T-cell (primary cell): ENCODE measurements around the gene WSCD1. TPM values are rescaled to one million over a fixed set of nuclear protein-coding genes. Genes with fewer than 3 reads are reported as not detected.

Experiments used
- ATAC-seq, 4 experiments: fragments of 200-7000 bp in 3 of 4; fragments of 150-1000 bp in 1 of 4; cut with Tn5 transposase; replicated peaks in 1 of 4; 1 replicate in 3 of 4; 2 replicates in 1 of 4; pipeline ENCODE4 v1.10.0; 2021; ENCODE audit warnings: moderate library complexity in 3 of 4, mild to moderate bottlenecking in 2 of 4, moderate number of reproducible peaks in 1 of 4
- CTCF ChIA-PET, 2 donors: fragments of 300-600 bp; sonication (Branson Sonifier 250); formaldehyde crosslinking; loops; one replicate each; lab custom pipeline; 2022; ENCODE audit warnings: antibody characterized with exemption in 2 of 2; lab: Charles Lee
- POLR2A ChIA-PET, 2 donors: fragments of 300-600 bp; sonication (Branson Sonifier 250); formaldehyde crosslinking; loops; one replicate each; lab custom pipeline; 2022; ENCODE audit warnings: antibody characterized with exemption in 2 of 2; lab: Charles Lee
- DNase-seq, 35 experiments: peaks; one replicate each; pipeline versions ENCODE4 v3.0.0 to v3.0.0-alpha.2; 2013 to 2023
- H3K27ac ChIP-seq: one replicate; pipeline ENCODE4 v1.5.1; 2013; ENCODE audit warnings: low read length
- H3K27me3 ChIP-seq, 2 experiments: replicated peaks in 1 of 2; 1 replicate in 1 of 2; 2 replicates in 1 of 2; pipeline versions ENCODE4 v1.6.1 to v1.7.0; 2013; ENCODE audit warnings: low read length in 1 of 2, mixed read lengths in 1 of 2; ENCODE audit not compliant: control insufficient read depth in 2 of 2, insufficient read depth in 2 of 2; ENCODE audit errors: extremely low read depth in 1 of 2
- H3K36me3 ChIP-seq, 2 donors: 1 replicate in 1 of 2; 2 replicates in 1 of 2; pipeline versions ENCODE4 v1.6.1 to v1.7.0; 2013; ENCODE audit warnings: low read length in 1 of 2; ENCODE audit not compliant: control insufficient read depth in 2 of 2, insufficient read depth in 1 of 2; ENCODE audit errors: extremely low read depth in 1 of 2
- H3K4me1 ChIP-seq, 2 experiments: 1 replicate in 1 of 2; 2 replicates in 1 of 2; pipeline versions ENCODE4 v1.6.1 to v1.7.0; 2013; ENCODE audit warnings: low read length in 2 of 2, mixed read lengths in 1 of 2; ENCODE audit not compliant: insufficient read depth in 2 of 2, control insufficient read depth in 1 of 2; ENCODE audit errors: extremely low read depth in 1 of 2
- H3K4me3 ChIP-seq, 2 donors: 1 replicate in 1 of 2; 2 replicates in 1 of 2; pipeline versions ENCODE4 v1.5.1 to v1.7.0; 2013; ENCODE audit warnings: mild to moderate bottlenecking in 2 of 2, low read length in 1 of 2, moderate library complexity in 1 of 2; ENCODE audit not compliant: control insufficient read depth in 1 of 2; ENCODE audit errors: extremely low read depth in 1 of 2
- H3K9me3 ChIP-seq: 2 replicates; pipeline ENCODE4 v1.7.0; 2013
- H3K27ac Mint-ChIP-seq, 2 donors: one replicate each; pipeline ENCODE4 v1.8.0; 2020 to 2021; ENCODE audit warnings: mild to moderate bottlenecking in 2 of 2, mixed read lengths in 2 of 2
- H3K27me3 Mint-ChIP-seq, 2 donors: one replicate each; pipeline ENCODE4 v1.8.0; 2021 to 2022; ENCODE audit warnings: mixed read lengths in 2 of 2
- H3K36me3 Mint-ChIP-seq: one replicate; pipeline ENCODE4 v1.8.0; 2021; ENCODE audit warnings: mixed read lengths
- H3K4me1 Mint-ChIP-seq, 3 donors: one replicate each; pipeline ENCODE4 v1.8.0; 2020 to 2022; ENCODE audit warnings: mixed read lengths in 3 of 3, mild to moderate bottlenecking in 1 of 3
- H3K4me3 Mint-ChIP-seq, 3 donors: one replicate each; pipeline ENCODE4 v1.8.0; 2020 to 2022; ENCODE audit warnings: mild to moderate bottlenecking in 3 of 3, mixed read lengths in 3 of 3, moderate library complexity in 3 of 3
- H3K9me3 Mint-ChIP-seq, 3 donors: one replicate each; pipeline ENCODE4 v1.8.0; 2020 to 2022; ENCODE audit warnings: mixed read lengths in 3 of 3
- WGBS: methylation state at CpG from one replicate; pipeline ENCODE4 v1.1.5; 2013; ENCODE audit warnings: missing lambda C conversion rate; ENCODE audit not compliant: insufficient coverage; 5-methylcytosine and 5-hydroxymethylcytosine counted together
- total RNA-seq, 35 experiments: library from RNA in 6 of 35; stranded (reverse) in 6 of 35; fragments of 120-200 nt in 1 of 35; gene quantifications; one replicate each; pipeline versions ENCODE4 v1.2.1 to v1.2.4 and lab custom pipeline; 2013 to 2026

WSCD1 gene
- total RNA-seq, 5 donors from 2014 or later (not counting 1 experiment from before 2014, with no cell fraction given) = 0.09 to 0.58 (median 0.27) TPM; not detected in 1

DNA sequence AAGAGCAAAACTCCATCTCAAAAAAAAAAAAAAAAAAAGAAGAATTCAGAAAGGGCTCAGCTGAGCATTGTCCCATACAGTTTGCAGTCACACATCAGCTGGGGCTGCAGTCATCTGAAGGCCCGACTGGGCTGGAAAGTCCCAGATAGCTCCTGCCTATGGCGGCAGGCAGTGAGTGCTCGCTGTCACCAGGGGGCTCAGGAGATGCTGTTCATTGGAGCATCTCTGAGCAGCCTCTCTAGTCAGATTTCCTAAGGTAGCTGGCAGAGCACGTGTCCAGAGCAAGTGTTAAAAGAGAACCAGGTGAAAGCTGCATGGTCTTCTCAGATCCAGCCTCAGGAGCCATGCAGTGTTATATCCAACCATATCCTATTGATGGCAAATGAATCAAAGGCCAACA lies 75.8 kb downstream of the WSCD1 start:
- no peak overlapping the region for H3K4me3 ChIP-seq
- H3K4me1 Mint-ChIP-seq = no peaks in the 10 kb centered on the region
- peaks cover 0 to 11% (median 0%) of the 10 kb centered on the region in 3 donors for H3K9me3 Mint-ChIP-seq
- no peak overlapping the region for H3K27ac Mint-ChIP-seq
- no peaks in the 10 kb centered on the region for H3K36me3 ChIP-seq
- ChIA-PET CTCF (no interaction called here), POLR2A (no interaction called here)
- WGBS = 86% methylated on average over 3 of the region's 4 CpGs
- H3K4me3 Mint-ChIP-seq = no peak overlapping the region
- no peaks in the 10 kb centered on the region for H3K9me3 ChIP-seq
- H3K4me1 ChIP-seq = no peaks in the 10 kb centered on the region
- no peak for DNase-seq
- no peak for ATAC-seq
- no peak overlapping the region for H3K27ac ChIP-seq
- peaks cover 0 to 12% of the 10 kb centered on the region in 2 experiments for H3K27me3 ChIP-seq
- H3K36me3 Mint-ChIP-seq = no peaks in the 10 kb centered on the region
- peaks cover 24% of the 10 kb centered on the region in 2 donors for H3K27me3 Mint-ChIP-seq

DNA sequence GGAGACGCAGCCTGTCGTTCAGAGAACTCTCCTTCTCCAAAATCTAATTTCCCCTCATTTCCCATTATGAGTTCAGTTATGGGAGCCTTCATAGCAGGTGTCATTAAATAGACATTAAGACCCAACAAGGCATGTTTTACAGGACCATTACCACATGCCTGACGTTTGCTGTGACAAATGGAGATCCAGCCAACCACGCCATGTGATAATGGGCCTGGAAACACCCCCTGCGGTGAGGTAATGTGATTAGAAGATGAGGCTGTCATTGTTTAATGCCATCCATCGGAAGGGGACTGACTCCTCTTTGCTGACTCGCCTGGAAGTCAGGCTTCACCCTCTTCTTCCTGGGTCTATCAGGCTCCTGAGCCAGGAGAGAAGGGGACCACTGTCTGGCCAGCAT lies 76.9 kb downstream of the WSCD1 start:
- 66% methylated on average over 4 of the region's 7 CpGs for WGBS
- ATAC-seq (no peak), DNase-seq (no peak)
- Histone ChIP-seq H3K4me1 (no peaks in the 10 kb centered on the region), H3K9me3 (no peaks in the 10 kb centered on the region), H3K27me3 (peaks cover 0 to 19% of the 10 kb centered on the region in 2 experiments), H3K27ac (no peak overlapping the region), H3K36me3 (no peaks in the 10 kb centered on the region), H3K4me3 (no peak overlapping the region)
- H3K4me3 Mint-ChIP-seq = no peak overlapping the region
- H3K36me3 Mint-ChIP-seq = no peaks in the 10 kb centered on the region
- peaks cover 24 to 25% of the 10 kb centered on the region in 2 donors for H3K27me3 Mint-ChIP-seq
- peaks cover 0 to 11% (median 0%) of the 10 kb centered on the region in 3 donors for H3K9me3 Mint-ChIP-seq
- ChIA-PET CTCF (no interaction called here), POLR2A (no interaction called here)
- no peaks in the 10 kb centered on the region for H3K4me1 Mint-ChIP-seq
- no peak overlapping the region for H3K27ac Mint-ChIP-seq

GRCh38 chr17:6153375-6153774 lies 83.2 kb downstream of the WSCD1 start:
- H3K4me3 Mint-ChIP-seq = no peak overlapping the region
- H3K27ac Mint-ChIP-seq = no peak overlapping the region
- CTCF ChIA-PET = no interaction called here
- POLR2A ChIA-PET = no interaction called here
- Histone ChIP-seq H3K4me1 (no peaks in the 10 kb centered on the region), H3K9me3 (no peaks in the 10 kb centered on the region), H3K27me3 (peaks cover 0 to 25% of the 10 kb centered on the region in 2 experiments), H3K4me3 (no peak overlapping the region), H3K27ac (no peak overlapping the region), H3K36me3 (no peaks in the 10 kb centered on the region)
- ATAC-seq = no peak
- DNase-seq = no peak
- no peaks in the 10 kb centered on the region for H3K36me3 Mint-ChIP-seq
- H3K9me3 Mint-ChIP-seq = peaks cover 0 to 11% (median 0%) of the 10 kb centered on the region in 3 donors
- WGBS = 77% methylated on average over 6 of the region's 6 CpGs
- H3K27me3 Mint-ChIP-seq = peaks cover 28 to 31% of the 10 kb centered on the region in 2 donors
- H3K4me1 Mint-ChIP-seq = no peaks in the 10 kb centered on the region

DNA sequence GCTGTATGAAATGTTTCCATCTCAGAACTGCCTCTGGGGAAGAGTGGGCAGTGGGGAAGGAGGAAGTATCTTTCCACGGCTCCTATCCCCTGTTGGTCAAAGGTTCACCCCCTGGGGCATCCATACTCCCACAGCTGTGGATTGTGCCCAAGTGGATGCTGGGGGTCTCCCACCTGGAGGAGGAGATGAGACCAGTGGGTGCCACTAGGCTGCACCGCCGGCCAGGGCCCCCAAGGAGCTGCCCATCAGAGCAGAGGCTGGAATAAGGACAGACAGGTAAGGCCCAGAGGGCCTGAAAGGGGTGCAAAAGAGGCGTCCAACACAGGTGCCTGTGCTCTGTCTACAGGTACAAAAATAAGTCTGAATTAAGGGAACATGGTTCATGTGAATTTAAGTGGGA lies 87.5 kb downstream of the WSCD1 start:
- H3K36me3 Mint-ChIP-seq = no peaks in the 10 kb centered on the region
- peaks cover 14 to 24% of the 10 kb centered on the region in 2 donors for H3K27me3 Mint-ChIP-seq
- 87% methylated on average over 3 of the region's 4 CpGs for WGBS
- Histone ChIP-seq H3K27ac (no peak overlapping the region), H3K36me3 (no peaks in the 10 kb centered on the region), H3K9me3 (no peaks in the 10 kb centered on the region), H3K4me1 (no peaks in the 10 kb centered on the region), H3K4me3 (no peak overlapping the region), H3K27me3 (peaks cover 0 to 28% of the 10 kb centered on the region in 2 experiments)
- ChIA-PET CTCF (no interaction called here), POLR2A (no interaction called here)
- H3K4me1 Mint-ChIP-seq = no peaks in the 10 kb centered on the region
- ATAC-seq = no peak
- no peak for DNase-seq
- H3K4me3 Mint-ChIP-seq = no peak overlapping the region
- H3K9me3 Mint-ChIP-seq = peaks cover 0 to 5% (median 0%) of the 10 kb centered on the region in 3 donors
- no peak overlapping the region for H3K27ac Mint-ChIP-seq

GRCh38 chr17:6159541-6160231 lies 89.5 kb downstream of the WSCD1 start:
- Mint-ChIP-seq H3K27ac (no peak overlapping the region), H3K27me3 (peaks cover 14 to 29% of the 10 kb centered on the region in 2 donors), H3K4me3 (no peak overlapping the region), H3K36me3 (no peaks in the 10 kb centered on the region), H3K4me1 (no peaks in the 10 kb centered on the region), H3K9me3 (peaks cover 0 to 5% (median 0%) of the 10 kb centered on the region in 3 donors)
- ChIA-PET POLR2A (no interaction called here), CTCF (no interaction called here)
- peaks cover 0 to 33% of the 10 kb centered on the region in 2 experiments for H3K27me3 ChIP-seq
- 74% methylated on average over 14 of the region's 15 CpGs for WGBS
- H3K4me3 ChIP-seq = no peak overlapping the region
- no peaks in the 10 kb centered on the region for H3K9me3 ChIP-seq
- ATAC-seq (no peak), DNase-seq (peak in 1 of 35 experiments; percentile 18)
- H3K27ac ChIP-seq = no peak overlapping the region
- H3K4me1 ChIP-seq = no peaks in the 10 kb centered on the region
- no peaks in the 10 kb centered on the region for H3K36me3 ChIP-seq

DNA sequence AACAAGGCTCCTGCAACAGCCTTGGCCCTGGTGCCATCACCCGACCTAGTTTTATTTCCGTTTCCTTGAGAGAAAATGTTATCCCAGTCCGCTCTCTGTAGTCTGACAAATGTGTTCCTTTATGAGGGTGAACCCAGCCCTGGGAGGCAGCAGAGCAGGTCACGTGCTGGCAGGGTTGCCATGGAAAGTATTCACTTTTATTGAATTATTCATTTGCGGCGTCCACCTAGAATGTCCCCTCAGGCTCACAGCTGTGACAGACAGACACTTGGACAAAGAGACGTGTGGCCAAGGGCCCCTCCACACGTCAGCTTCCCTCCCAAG lies 90.0 kb downstream of the WSCD1 start:
- Mint-ChIP-seq H3K9me3 (peaks cover 0 to 5% (median 0%) of the 10 kb centered on the region in 3 donors), H3K4me3 (no peak overlapping the region), H3K36me3 (no peaks in the 10 kb centered on the region), H3K27ac (no peak overlapping the region), H3K4me1 (no peaks in the 10 kb centered on the region), H3K27me3 (peaks cover 14 to 29% of the 10 kb centered on the region in 2 donors)
- Histone ChIP-seq H3K27me3 (peaks cover 0 to 33% of the 10 kb centered on the region in 2 experiments), H3K4me1 (no peaks in the 10 kb centered on the region), H3K9me3 (no peaks in the 10 kb centered on the region), H3K36me3 (no peaks in the 10 kb centered on the region), H3K4me3 (no peak overlapping the region), H3K27ac (no peak overlapping the region)
- WGBS = 76% methylated on average over 8 of the region's 8 CpGs
- no peak for ATAC-seq
- ChIA-PET CTCF (no interaction called here), POLR2A (interaction anchor here in 1 of 2 donors (0.6 kb wide), 1 partner anchor 27 kb away, joined by 6 read pairs; no protein-coding TSS in a partner anchor)
- no peak for DNase-seq
